ENCODE measurements around the gene ADAMTS16.
A peak's percentile ranks its signal among the peaks of the same experiment; 100 is the strongest.

ADAMTS16 gene

GRCh38 chr5:5141625-5142525 lies 1.7 kb downstream of the ADAMTS16 start:
- DNase-seq = no peak

GRCh38 chr5:5144441-5144840 lies 4.3 kb downstream of the ADAMTS16 start:
- DNase-seq = no peak

- DNase-seq = peak; percentile 35
Measured at GRCh38 chr5:5145651-5146529, 5.8 kb downstream of the ADAMTS16 start.

- no peak for DNase-seq
Measured at GRCh38 chr5:5146530-5147160, 6.5 kb downstream of the ADAMTS16 start.

- no peak for DNase-seq
Measured at GRCh38 chr5:5149154-5149553, 9.0 kb downstream of the ADAMTS16 start.

- DNase-seq = no peak
Measured at GRCh38 chr5:5150667-5151066, 10.5 kb downstream of the ADAMTS16 start.

- no peak for DNase-seq
Measured at GRCh38 chr5:5154733-5155132, 14.6 kb downstream of the ADAMTS16 start.

- no peak for DNase-seq
Measured at GRCh38 chr5:5155617-5156016, 15.5 kb downstream of the ADAMTS16 start.

- DNase-seq = no peak
Measured at GRCh38 chr5:5156471-5157082, 16.4 kb downstream of the ADAMTS16 start.

GRCh38 chr5:5158472-5158895 lies 18.4 kb downstream of the ADAMTS16 start:
- DNase-seq = peak; percentile 73

GRCh38 chr5:5159282-5160103 lies 19.4 kb downstream of the ADAMTS16 start:
- peak; percentile 44 for DNase-seq

- no peak for DNase-seq
Measured at GRCh38 chr5:5164163-5164562, 24.0 kb downstream of the ADAMTS16 start.

GRCh38 chr5:5165541-5166002 lies 25.4 kb downstream of the ADAMTS16 start:
- peak; percentile 88 for DNase-seq

GRCh38 chr5:5169466-5169865 lies 29.3 kb downstream of the ADAMTS16 start:
- no peak for DNase-seq

GRCh38 chr5:5178136-5178535 lies 38.0 kb downstream of the ADAMTS16 start:
- DNase-seq = peak; percentile 31

GRCh38 chr5:5178580-5178979 lies 38.5 kb downstream of the ADAMTS16 start:
- no peak for DNase-seq

- DNase-seq = peak; percentile 35
Measured at GRCh38 chr5:5179079-5179478, 38.9 kb downstream of the ADAMTS16 start.

- no peak for DNase-seq
Measured at GRCh38 chr5:5179597-5179996, 39.5 kb downstream of the ADAMTS16 start.

GRCh38 chr5:5181650-5182324 lies 41.7 kb downstream of the ADAMTS16 start:
- DNase-seq = no peak

GRCh38 chr5:5182508-5183188 lies 42.5 kb downstream of the ADAMTS16 start:
- DNase-seq = no peak
